ENCODE measurements around the gene STAT6.

The STAT6 gene

DNA sequence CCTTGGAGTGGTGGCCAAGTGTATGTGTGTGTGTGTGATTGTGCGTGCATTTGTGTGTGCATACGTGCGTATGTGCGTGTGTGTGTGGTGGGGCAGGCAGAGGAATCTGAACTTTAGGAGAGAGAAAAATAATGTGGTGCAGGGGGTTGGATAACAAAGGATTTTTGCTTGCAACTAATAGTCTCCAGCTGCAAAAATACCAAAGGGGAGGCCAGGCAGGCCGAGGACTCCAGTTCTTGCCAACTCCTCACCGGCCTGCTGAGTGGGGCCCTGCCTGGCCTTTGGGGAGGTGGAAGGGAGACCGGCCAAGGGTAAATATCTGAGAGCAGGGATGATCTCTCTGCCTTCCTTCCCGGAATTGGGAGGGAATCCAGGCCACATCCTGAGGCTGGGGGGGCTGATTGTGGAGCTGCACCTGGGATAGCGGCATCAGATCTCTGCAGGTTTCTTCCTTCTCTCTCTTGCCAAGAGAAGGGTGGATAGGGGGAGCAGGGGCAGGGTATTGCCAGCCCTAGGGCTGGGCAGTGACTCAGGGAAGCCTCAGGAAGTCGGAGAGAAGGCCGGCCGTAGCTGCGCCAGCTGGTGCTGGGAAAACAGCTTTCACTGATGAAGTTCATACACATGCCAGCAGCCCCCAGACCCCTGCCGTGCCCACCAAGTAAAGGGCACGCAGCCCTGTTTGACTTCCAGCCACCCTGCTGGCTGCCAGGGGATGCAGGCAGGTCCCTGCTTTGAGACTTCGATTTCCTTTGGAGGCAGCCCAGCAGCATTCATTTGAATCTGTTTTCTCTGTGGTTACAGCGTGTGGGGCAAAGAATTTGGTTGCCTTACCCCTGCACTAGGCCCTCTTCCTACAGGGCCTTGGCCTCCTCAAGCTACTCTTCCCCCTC is 40.8 kb upstream of the STAT6 start:
- no peak overlapping the region for H3K27ac ChIP-seq
- H3K4me3 ChIP-seq (IDR thresholded peaks at IDR 0.05; ENCODE audit: insufficient read depth, low read depth, low read length), result no peak overlapping the region
- H3K4me2 ChIP-seq, result no peak overlapping the region
- no peak overlapping the region for H3K9ac ChIP-seq
- no peak overlapping the region for H2AFZ ChIP-seq (ENCODE audit: low read depth)
- no peaks in the 10 kb centered on the region for H3K27me3 ChIP-seq (ENCODE audit: insufficient read depth, low read depth)
- H3K79me2 ChIP-seq (ENCODE audit: insufficient read depth, low read depth), result no peaks in the 10 kb centered on the region
- H3K36me3 ChIP-seq (ENCODE audit: insufficient read depth), result no peaks in the 10 kb centered on the region
- TF ChIP-seq, protein P1, sequence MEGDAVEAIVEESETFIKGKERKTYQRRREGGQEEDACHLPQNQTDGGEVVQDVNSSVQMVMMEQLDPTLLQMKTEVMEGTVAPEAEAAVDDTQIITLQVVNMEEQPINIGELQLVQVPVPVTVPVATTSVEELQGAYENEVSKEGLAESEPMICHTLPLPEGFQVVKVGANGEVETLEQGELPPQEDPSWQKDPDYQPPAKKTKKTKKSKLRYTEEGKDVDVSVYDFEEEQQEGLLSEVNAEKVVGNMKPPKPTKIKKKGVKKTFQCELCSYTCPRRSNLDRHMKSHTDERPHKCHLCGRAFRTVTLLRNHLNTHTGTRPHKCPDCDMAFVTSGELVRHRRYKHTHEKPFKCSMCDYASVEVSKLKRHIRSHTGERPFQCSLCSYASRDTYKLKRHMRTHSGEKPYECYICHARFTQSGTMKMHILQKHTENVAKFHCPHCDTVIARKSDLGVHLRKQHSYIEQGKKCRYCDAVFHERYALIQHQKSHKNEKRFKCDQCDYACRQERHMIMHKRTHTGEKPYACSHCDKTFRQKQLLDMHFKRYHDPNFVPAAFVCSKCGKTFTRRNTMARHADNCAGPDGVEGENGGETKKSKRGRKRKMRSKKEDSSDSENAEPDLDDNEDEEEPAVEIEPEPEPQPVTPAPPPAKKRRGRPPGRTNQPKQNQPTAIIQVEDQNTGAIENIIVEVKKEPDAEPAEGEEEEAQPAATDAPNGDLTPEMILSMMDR (conservative IDR thresholded peaks at IDR 0.05; ENCODE audit: low read depth, low read length), result no peak
- no peaks in the 10 kb centered on the region for H4K20me1 ChIP-seq (ENCODE audit: insufficient read depth)
- no peaks in the 10 kb centered on the region for H3K4me1 ChIP-seq (ENCODE audit: low read depth, poor library complexity, severe bottlenecking)

DNA sequence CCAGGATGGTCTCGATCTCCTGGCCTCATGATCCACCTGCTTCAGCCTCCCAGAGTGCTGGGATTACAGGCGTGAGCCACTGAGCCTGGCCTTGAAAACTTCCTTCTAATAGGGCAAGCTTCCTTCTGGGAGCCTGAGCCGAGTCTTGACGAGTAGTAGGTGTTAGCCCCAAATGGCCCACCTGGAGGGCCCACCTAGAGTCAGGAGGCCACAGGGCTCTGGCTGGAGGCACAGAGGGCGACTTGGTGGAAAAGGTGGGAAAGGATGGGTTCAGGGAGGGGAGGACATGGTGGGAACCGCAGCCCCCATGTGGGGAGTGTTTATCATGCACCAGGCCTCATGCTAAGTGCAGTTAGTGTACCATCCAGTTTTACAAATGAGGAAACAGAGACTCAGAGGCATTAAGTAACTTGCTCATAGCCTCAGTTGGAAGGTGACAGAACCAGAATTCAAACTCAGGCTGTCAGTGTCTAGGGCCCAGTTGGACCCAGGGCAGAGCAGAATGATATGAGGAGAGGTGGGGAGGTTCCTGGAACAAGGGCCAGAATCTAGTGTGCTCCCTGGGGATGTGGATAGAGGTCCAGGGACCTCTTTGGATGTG is 39.3 kb upstream of the STAT6 start:
- no peak overlapping the region for H3K27ac ChIP-seq

DNA sequence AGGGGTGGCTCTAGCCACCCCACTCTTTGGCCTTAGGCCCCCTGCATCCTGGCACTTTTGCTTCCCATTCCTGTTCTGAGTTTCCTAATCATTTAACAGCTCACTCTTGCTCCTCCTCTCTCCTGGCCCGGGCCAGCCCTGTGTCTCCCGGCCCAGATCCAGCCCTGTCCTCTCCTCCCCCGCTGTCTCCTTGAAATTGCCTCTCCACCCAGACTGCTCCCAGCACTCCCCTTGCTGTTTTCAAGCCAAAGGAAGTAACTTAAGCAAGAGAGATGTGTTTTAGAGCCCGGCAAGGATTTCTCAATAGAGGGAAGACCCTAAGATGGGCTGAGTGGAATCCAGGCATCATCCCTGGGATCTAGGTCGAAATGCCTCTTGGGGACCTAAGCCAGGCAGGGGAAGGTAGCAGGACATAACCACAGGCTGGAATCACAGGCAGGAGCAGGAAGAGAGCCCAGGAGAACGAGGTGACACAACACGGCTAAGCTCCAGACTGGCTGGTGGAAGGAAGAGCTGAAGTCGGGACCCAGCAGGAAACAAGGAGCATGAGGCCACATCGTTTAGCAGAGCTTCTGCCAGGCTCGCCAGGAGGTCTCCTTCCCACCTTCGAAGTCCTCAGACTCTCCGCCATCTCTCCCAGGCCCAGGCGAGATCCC is 38.2 kb upstream of the STAT6 start:
- no peak overlapping the region for H3K9ac ChIP-seq
- no peaks in the 10 kb centered on the region for H3K27me3 ChIP-seq (ENCODE audit: insufficient read depth, low read depth)
- H2AFZ ChIP-seq (ENCODE audit: low read depth), result no peak overlapping the region
- H4K20me1 ChIP-seq (ENCODE audit: insufficient read depth), result no peaks in the 10 kb centered on the region
- H3K79me2 ChIP-seq (ENCODE audit: insufficient read depth, low read depth), result no peaks in the 10 kb centered on the region
- H3K36me3 ChIP-seq (ENCODE audit: insufficient read depth), result no peaks in the 10 kb centered on the region
- TF ChIP-seq, protein P1 (conservative IDR thresholded peaks at IDR 0.05; ENCODE audit: low read depth, low read length), result no peak
- no peaks in the 10 kb centered on the region for H3K4me1 ChIP-seq (ENCODE audit: low read depth, poor library complexity, severe bottlenecking)
- no peak overlapping the region for H3K4me3 ChIP-seq (IDR thresholded peaks at IDR 0.05; ENCODE audit: insufficient read depth, low read depth, low read length)
- no peak overlapping the region for H3K27ac ChIP-seq
- H3K4me2 ChIP-seq, result no peak overlapping the region

More for the DNA sequence above, 39.3 kb upstream of the STAT6 start:
- Histone ChIP-seq H3K79me2 (ENCODE audit: insufficient read depth, low read depth) (no peaks in the 10 kb centered on the region), H2AFZ (ENCODE audit: low read depth) (no peak overlapping the region), H3K4me1 (ENCODE audit: low read depth, poor library complexity, severe bottlenecking) (no peaks in the 10 kb centered on the region), H4K20me1 (ENCODE audit: insufficient read depth) (no peaks in the 10 kb centered on the region), H3K27me3 (ENCODE audit: insufficient read depth, low read depth) (no peaks in the 10 kb centered on the region), H3K4me3 (IDR thresholded peaks at IDR 0.05; ENCODE audit: insufficient read depth, low read depth, low read length) (no peak overlapping the region), H3K9ac (no peak overlapping the region), H3K4me2 (no peak overlapping the region), H3K36me3 (ENCODE audit: insufficient read depth) (no peaks in the 10 kb centered on the region)
- TF ChIP-seq, protein P1 (conservative IDR thresholded peaks at IDR 0.05; ENCODE audit: low read depth, low read length), result no peak

DNA sequence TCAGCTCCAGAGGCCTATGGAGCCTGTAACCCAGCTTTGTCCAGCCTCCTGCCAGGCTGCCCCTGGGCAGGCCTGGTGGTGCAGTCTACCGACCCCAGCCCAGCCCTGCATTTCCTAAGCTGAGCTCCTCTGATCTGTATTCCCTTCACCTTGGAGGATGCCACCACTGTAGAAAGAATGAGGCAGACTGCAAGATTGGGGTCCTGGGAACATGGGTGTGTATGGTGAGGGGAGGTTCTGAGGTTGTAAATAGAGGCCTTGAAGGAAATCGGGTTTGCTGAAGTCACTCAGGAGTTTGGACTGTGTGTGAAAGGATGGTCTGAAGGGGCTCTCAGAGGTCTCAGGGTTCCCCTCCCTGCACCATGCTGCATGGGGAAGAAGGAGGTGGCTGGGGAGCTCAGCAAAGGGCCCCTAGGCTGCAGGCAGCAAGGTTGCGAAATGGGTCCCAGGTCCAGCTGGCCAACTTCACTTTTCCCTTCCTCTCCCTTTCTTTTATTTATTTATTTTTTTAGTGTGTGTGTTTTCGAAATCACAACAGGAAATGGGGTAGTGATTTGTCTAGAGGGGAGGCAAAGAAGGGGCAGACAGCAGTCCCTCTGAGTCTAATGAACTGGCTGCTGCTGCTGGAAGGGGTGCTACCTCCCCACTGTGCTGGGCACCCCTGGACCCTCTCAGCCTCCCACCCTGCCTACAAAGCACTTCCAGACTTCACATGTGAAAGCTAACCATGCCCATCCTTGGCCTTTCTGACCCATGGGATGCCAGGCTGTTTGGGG is 37.5 kb upstream of the STAT6 start:
- Histone ChIP-seq H4K20me1 (ENCODE audit: insufficient read depth) (no peaks in the 10 kb centered on the region), H3K9ac (no peak overlapping the region), H3K27ac (no peak overlapping the region), H3K36me3 (ENCODE audit: insufficient read depth) (no peaks in the 10 kb centered on the region), H2AFZ (ENCODE audit: low read depth) (no peak overlapping the region), H3K4me2 (no peak overlapping the region), H3K27me3 (ENCODE audit: insufficient read depth, low read depth) (no peaks in the 10 kb centered on the region), H3K4me1 (ENCODE audit: low read depth, poor library complexity, severe bottlenecking) (no peaks in the 10 kb centered on the region), H3K4me3 (IDR thresholded peaks at IDR 0.05; ENCODE audit: insufficient read depth, low read depth, low read length) (no peak overlapping the region), H3K79me2 (ENCODE audit: insufficient read depth, low read depth) (no peaks in the 10 kb centered on the region)
- TF ChIP-seq, protein P1 (conservative IDR thresholded peaks at IDR 0.05; ENCODE audit: low read depth, low read length), result no peak

Measured in KMS-11 (cell line).